Omental fat pad (tissue), 4 donors: ENCODE data around the gene CERT1. TPM values are rescaled to one million over a fixed set of nuclear protein-coding genes. Genes with fewer than 3 reads are reported as not detected.

Source experiments
- ATAC-seq: fragments of 150-250 bp; one replicate; pipeline ENCODE4 v1.9.1; 2016; ENCODE audit warnings: mild to moderate bottlenecking, moderate library complexity; ENCODE audit not compliant: low FRiP score
- DNase-seq: peaks from one replicate; pipeline ENCODE4 v3.0.0-alpha.2; 2019; ENCODE audit warnings: low spot score
- CTCF ChIP-seq, 3 donors: fragments of 450-650 bp; IDR thresholded peaks; one replicate each; pipeline ENCODE4 v1.5.1; 2016 to 2017; ENCODE audit warnings: antibody characterized with exemption in 3 of 3, mild to moderate bottlenecking in 3 of 3, moderate library complexity in 2 of 3
- total RNA-seq, 4 donors: library from RNA; depleted of rRNA; stranded (reverse); fragments of >200 nt; gene quantifications; one replicate each; pipeline ENCODE4 v1.1.0, GENCODE V29; 2016

CERT1 gene
- total RNA-seq, 4 donors from 2014 or later = 36.2 to 71.3 (median 53.7) TPM

- no peak for DNase-seq
- TF ChIP-seq CTCF (IDR thresholded peaks at IDR 0.05) = no peak
- ATAC-seq = no peak
Observed at GRCh38 chr5:75341934-75342333, 169.5 kb downstream of the CERT1 start.

- no peak for ATAC-seq
- DNase-seq = no peak
- TF ChIP-seq CTCF (IDR thresholded peaks at IDR 0.05) = no peak
Observed at GRCh38 chr5:75340714-75341478, 170.5 kb downstream of the CERT1 start.

GRCh38 chr5:75338408-75338807 lies 173.0 kb downstream of the CERT1 start:
- ATAC-seq (no peak), DNase-seq (no peak)
- TF ChIP-seq CTCF (IDR thresholded peaks at IDR 0.05) = no peak

- ATAC-seq (peak; percentile 18), DNase-seq (no peak)
- no peak for TF ChIP-seq CTCF (IDR thresholded peaks at IDR 0.05)
Observed at GRCh38 chr5:75337366-75338021, 173.9 kb downstream of the CERT1 start.

GRCh38 chr5:75336615-75337336 lies 174.7 kb downstream of the CERT1 start, which contains the start of gene HMGCR:
HMGCR (plus strand) TSS chr5:75337220; CDS start chr5:75342606, 5,386 bp downstream.
- DNase-seq = peak; percentile 91
- no peak for TF ChIP-seq CTCF (IDR thresholded peaks at IDR 0.05)

GRCh38 chr5:75335952-75336614 lies 175.3 kb downstream of the CERT1 start:
- DNase-seq = no peak
- ATAC-seq = peak; percentile 66
- no peak for TF ChIP-seq CTCF (IDR thresholded peaks at IDR 0.05)

More at GRCh38 chr5:75336615-75337336, 174.7 kb downstream of the CERT1 start, which contains the start of gene HMGCR:
- peak; percentile 100 for ATAC-seq
